Thoracic aorta (tissue), 2 donors: ENCODE measurements around the gene DCLK2. TPM values are rescaled to one million over a fixed set of nuclear protein-coding genes. Genes with fewer than 3 reads are reported as not detected.
"Not testable (repeated sequence)": the region's sequence is repeated elsewhere in the genome, so short reads cannot be mapped to it uniquely, and the experiment has no call there.

ENCODE experiments used
- ATAC-seq: fragments of 150-250 bp; one replicate; pipeline ENCODE4 v1.8.0; 2017; ENCODE audit warnings: low read depth; ENCODE audit not compliant: insufficient number of reproducible peaks, low FRiP score
- DNase-seq: peaks from one replicate; pipeline ENCODE4 v3.0.0-alpha.2; 2020; ENCODE audit warnings: low spot score
- H3K27ac ChIP-seq, 2 donors: fragments of 200-600 bp; sonication (generic); 1 replicate in 1 of 2; 2 replicates in 1 of 2; pipeline ENCODE4 v1.5.1; 2016; ENCODE audit warnings: mild to moderate bottlenecking in 2 of 2, moderate library complexity in 2 of 2
- H3K27me3 ChIP-seq: fragments of 200-600 bp; sonication (generic); replicated peaks from 2 replicates; pipeline ENCODE4 v1.6.0; 2016; ENCODE audit warnings: mild to moderate bottlenecking; ENCODE audit not compliant: insufficient read depth
- H3K36me3 ChIP-seq: fragments of 200-600 bp; sonication (generic); one replicate; pipeline ENCODE4 v1.5.1; 2016
- H3K4me1 ChIP-seq, 2 donors: fragments of 200-600 bp; sonication (generic); 1 replicate in 1 of 2; 2 replicates in 1 of 2; pipeline versions ENCODE4 v1.5.1 to v1.6.0; 2016; ENCODE audit warnings: low read depth in 2 of 2, mild to moderate bottlenecking in 1 of 2; ENCODE audit not compliant: control insufficient read depth in 1 of 2
- H3K4me3 ChIP-seq: fragments of 200-600 bp; sonication (generic); 2 replicates; pipeline ENCODE4 v1.5.1; 2016; ENCODE audit warnings: mild to moderate bottlenecking
- H3K9me3 ChIP-seq: fragments of 200-600 bp; sonication (generic); 2 replicates; pipeline ENCODE4 v1.5.1; 2016
- CTCF ChIP-seq: fragments of 200-600 bp; sonication (generic); IDR thresholded peaks from one replicate; pipeline ENCODE4 v1.5.1; 2019; ENCODE audit warnings: antibody characterized with exemption
- total RNA-seq, 2 donors: library from RNA; depleted of rRNA; stranded (reverse); fragments of >200 nt; gene quantifications; one replicate each; pipeline versions ENCODE4 v1.1.0 to v1.2.3, GENCODE V29; 2016

Gene DCLK2
- total RNA-seq, 2 donors from 2014 or later, result 18.3 to 32.2 TPM

GRCh38 chr4:150161109-150161508 is 82.9 kb downstream of the DCLK2 start:
- Histone ChIP-seq H3K4me3 (no peak overlapping the region), H3K9me3 (no peaks in the 10 kb centered on the region), H3K27me3 (no peaks in the 10 kb centered on the region), H3K27ac (no peak overlapping the region), H3K4me1 (no peaks in the 10 kb centered on the region), H3K36me3 (no peaks in the 10 kb centered on the region)
- no peak for TF ChIP-seq CTCF
- DNase-seq, result no peak
- no peak for ATAC-seq

- H3K36me3 ChIP-seq, DNase-seq, H3K4me1 ChIP-seq, ATAC-seq, H3K9me3 ChIP-seq, H3K27me3 ChIP-seq, H3K27ac ChIP-seq, H3K4me3 ChIP-seq: not testable (repeated sequence)
Observed at GRCh38 chr4:150162020-150162419, 83.8 kb downstream of the DCLK2 start.

- ATAC-seq (no peak), DNase-seq (no peak)
- Histone ChIP-seq H3K9me3 (no peaks in the 10 kb centered on the region), H3K4me1 (no peaks in the 10 kb centered on the region), H3K4me3 (no peak overlapping the region), H3K27me3 (no peaks in the 10 kb centered on the region), H3K27ac (no peak overlapping the region), H3K36me3 (no peaks in the 10 kb centered on the region)
- TF ChIP-seq CTCF, result no peak
Observed at GRCh38 chr4:150164055-150164454, 85.8 kb downstream of the DCLK2 start.

- ATAC-seq (no peak), DNase-seq (no peak)
- no peaks in the 10 kb centered on the region for H3K4me1 ChIP-seq
- no peak overlapping the region for H3K27ac ChIP-seq
- no peaks in the 10 kb centered on the region for H3K36me3 ChIP-seq
- H3K4me3 ChIP-seq, result no peak overlapping the region
- TF ChIP-seq CTCF, result no peak
- no peaks in the 10 kb centered on the region for H3K27me3 ChIP-seq
- no peaks in the 10 kb centered on the region for H3K9me3 ChIP-seq
Observed at GRCh38 chr4:150164956-150165629, 86.8 kb downstream of the DCLK2 start.

GRCh38 chr4:150167054-150167453 is 88.8 kb downstream of the DCLK2 start:
- Histone ChIP-seq H3K4me1 (no peaks in the 10 kb centered on the region), H3K27ac (no peak overlapping the region)

More at GRCh38 chr4:150167054-150167453, 88.8 kb downstream of the DCLK2 start:
- no peak for ATAC-seq
- Histone ChIP-seq H3K9me3 (no peaks in the 10 kb centered on the region), H3K27me3 (no peaks in the 10 kb centered on the region), H3K36me3 (no peaks in the 10 kb centered on the region), H3K4me3 (no peak overlapping the region)
- no peak for DNase-seq
- no peak for TF ChIP-seq CTCF
